Gastroesophageal sphincter (tissue), 2 donors: ENCODE measurements around the gene SSC4D.

Source experiments
- EP300 ChIP-seq: sonication (generic); formaldehyde crosslinking; IDR thresholded peaks from one replicate; pipeline ENCODE4 v1.6.1; 2017; ENCODE audit warnings: antibody characterized with exemption, mild to moderate bottlenecking
- POLR2A ChIP-seq, 2 donors: fragments of 450-650 bp; IDR thresholded peaks; one replicate each; pipeline ENCODE4 v1.6.1; 2017; ENCODE audit warnings: antibody characterized with exemption in 2 of 2, mild to moderate bottlenecking in 2 of 2, moderate library complexity in 1 of 2

DNA sequence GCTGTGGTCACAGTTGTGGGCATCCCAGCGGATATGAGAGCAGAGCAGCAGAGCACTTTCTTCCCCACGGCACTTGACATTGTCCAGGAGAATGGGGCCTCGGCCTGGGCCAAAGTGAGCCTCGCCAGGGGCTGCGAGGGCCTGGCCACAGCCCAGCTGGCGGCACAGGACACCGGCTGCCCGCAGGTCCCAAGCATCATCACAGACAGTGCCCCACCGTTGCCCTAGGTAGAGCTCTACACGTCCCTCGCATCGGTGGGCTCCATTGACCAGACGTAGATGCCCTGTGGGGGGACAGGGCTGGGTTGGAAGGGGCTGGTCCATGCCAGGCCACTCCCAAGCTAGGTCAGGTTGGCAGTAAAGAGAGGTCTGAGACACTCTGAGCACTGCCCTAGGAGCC, 19.4 kb downstream of the SSC4D start:
- no peak for TF ChIP-seq POLR2A (IDR thresholded peaks at IDR 0.05)
- no peak for TF ChIP-seq EP300
